Upper lobe of left lung (tissue), 4 donors: ENCODE data around the gene LRRC2.

Source experiments
- EP300 ChIP-seq, 4 donors: sonication (generic); formaldehyde crosslinking; IDR thresholded peaks; one replicate each; pipeline ENCODE4 v1.5.1; 2017; ENCODE audit warnings: antibody characterized with exemption in 4 of 4, control low read depth in 2 of 4
- POLR2A ChIP-seq, 4 donors: fragments of 450-650 bp; IDR thresholded peaks; one replicate each; pipeline ENCODE4 v1.5.1; 2016 to 2017; ENCODE audit warnings: antibody characterized with exemption in 4 of 4, mild to moderate bottlenecking in 2 of 4
- POLR2AphosphoS5 ChIP-seq, 2 donors: sonication (generic); formaldehyde crosslinking; IDR thresholded peaks; one replicate each; pipeline ENCODE4 v1.5.1; 2017; ENCODE audit warnings: antibody characterized with exemption in 2 of 2
- TF ChIP-seq, protein P1 (sequence below), 6 experiments: fragments of 450-650 bp in 4 of 6; fragments of 200-600 bp in 2 of 6; sonication (generic) in 2 of 6; IDR thresholded peaks; one replicate each; pipeline ENCODE4 v1.5.1; 2016 to 2019; ENCODE audit warnings: antibody characterized with exemption in 6 of 6

DNA sequence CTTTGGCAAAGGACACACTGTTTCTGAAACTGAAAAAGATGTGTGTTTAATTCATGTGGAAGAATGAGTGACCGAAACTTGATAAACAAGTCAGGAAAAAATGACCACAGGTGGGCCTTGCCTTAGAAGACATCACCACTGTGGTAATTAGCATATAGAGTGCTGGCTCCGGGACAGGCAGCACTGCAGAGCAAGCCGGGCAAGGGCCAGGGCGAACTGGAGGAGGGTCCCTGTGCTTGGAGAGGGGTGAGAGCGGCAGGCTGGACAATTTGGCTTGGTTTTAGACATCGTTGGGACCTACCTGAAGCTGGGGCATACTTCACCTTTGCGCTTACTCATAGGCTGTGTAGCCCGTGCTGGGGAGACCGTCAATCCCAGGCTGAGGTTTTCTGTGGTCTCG, 60.1 kb downstream of the LRRC2 start:
- TF ChIP-seq POLR2A (IDR thresholded peaks at IDR 0.05) (no peak), EP300 (IDR thresholded peaks at IDR 0.05) (no peak), POLR2AphosphoS5 (IDR thresholded peaks at IDR 0.05) (no peak)
- TF ChIP-seq, protein P1, sequence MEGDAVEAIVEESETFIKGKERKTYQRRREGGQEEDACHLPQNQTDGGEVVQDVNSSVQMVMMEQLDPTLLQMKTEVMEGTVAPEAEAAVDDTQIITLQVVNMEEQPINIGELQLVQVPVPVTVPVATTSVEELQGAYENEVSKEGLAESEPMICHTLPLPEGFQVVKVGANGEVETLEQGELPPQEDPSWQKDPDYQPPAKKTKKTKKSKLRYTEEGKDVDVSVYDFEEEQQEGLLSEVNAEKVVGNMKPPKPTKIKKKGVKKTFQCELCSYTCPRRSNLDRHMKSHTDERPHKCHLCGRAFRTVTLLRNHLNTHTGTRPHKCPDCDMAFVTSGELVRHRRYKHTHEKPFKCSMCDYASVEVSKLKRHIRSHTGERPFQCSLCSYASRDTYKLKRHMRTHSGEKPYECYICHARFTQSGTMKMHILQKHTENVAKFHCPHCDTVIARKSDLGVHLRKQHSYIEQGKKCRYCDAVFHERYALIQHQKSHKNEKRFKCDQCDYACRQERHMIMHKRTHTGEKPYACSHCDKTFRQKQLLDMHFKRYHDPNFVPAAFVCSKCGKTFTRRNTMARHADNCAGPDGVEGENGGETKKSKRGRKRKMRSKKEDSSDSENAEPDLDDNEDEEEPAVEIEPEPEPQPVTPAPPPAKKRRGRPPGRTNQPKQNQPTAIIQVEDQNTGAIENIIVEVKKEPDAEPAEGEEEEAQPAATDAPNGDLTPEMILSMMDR (IDR thresholded peaks at IDR 0.05) = no peak
